Activated B cell treated with CpG ODN at 0.5 μM for 24 hours (primary cell): ENCODE data around the gene LCLAT1. TPM values are rescaled to one million over a fixed set of nuclear protein-coding genes. Genes with fewer than 3 reads are reported as not detected.
A peak's percentile ranks its signal among the peaks of the same experiment; 100 is the strongest.

ENCODE experiments used
- ATAC-seq: fragments of 200-7000 bp; cut with Tn5 transposase; one replicate; pipeline ENCODE4 v1.10.0; 2021; ENCODE audit warnings: low read depth, mild to moderate bottlenecking, moderate library complexity
- CTCF ChIA-PET: fragments of 350-600 bp; sonication (Branson Sonifier 250); formaldehyde crosslinking; loops from one replicate; lab custom pipeline; 2021; ENCODE audit warnings: antibody characterized with exemption; lab: Charles Lee
- POLR2A ChIA-PET: fragments of 350-600 bp; sonication (Branson Sonifier 250); formaldehyde crosslinking; loops from one replicate; lab custom pipeline; 2021; ENCODE audit warnings: antibody characterized with exemption; lab: Charles Lee
- DNase-seq: peaks from one replicate; pipeline ENCODE4 v3.0.0; 2022
- H3K27ac Mint-ChIP-seq: one replicate; pipeline ENCODE4 v1.8.0; 2020; ENCODE audit warnings: mixed read lengths
- H3K27me3 Mint-ChIP-seq: one replicate; pipeline ENCODE4 v1.8.0; 2021; ENCODE audit warnings: mixed read lengths
- H3K36me3 Mint-ChIP-seq: one replicate; pipeline ENCODE4 v1.8.0; 2021; ENCODE audit warnings: low read depth, mixed read lengths
- H3K4me1 Mint-ChIP-seq: one replicate; pipeline ENCODE4 v1.8.0; 2021; ENCODE audit warnings: mixed read lengths
- H3K4me3 Mint-ChIP-seq: one replicate; pipeline ENCODE4 v1.8.0; 2020; ENCODE audit warnings: mild to moderate bottlenecking, mixed read lengths
- H3K9me3 Mint-ChIP-seq: one replicate; pipeline ENCODE4 v1.8.0; 2020; ENCODE audit warnings: mixed read lengths
- intact Hi-C: fragments of 100-400 bp; cut with micrococcal nuclease; formaldehyde crosslinking; loops from one replicate; pipeline ENCODE4 v1.15.1; 2024
- total RNA-seq: library from RNA; stranded (reverse); gene quantifications from 2 replicates; pipeline ENCODE4 v1.2.3, GENCODE V29; 2022
- TF ChIP-seq, protein P1 (sequence below): fragments of 200-600 bp; IDR thresholded peaks from one replicate; pipeline ENCODE4 v1.8.0; 2022; ENCODE audit warnings: antibody characterized with exemption, mild to moderate bottlenecking

LCLAT1 gene
- total RNA-seq, 1 donor from 2014 or later = 25.9 TPM

DNA sequence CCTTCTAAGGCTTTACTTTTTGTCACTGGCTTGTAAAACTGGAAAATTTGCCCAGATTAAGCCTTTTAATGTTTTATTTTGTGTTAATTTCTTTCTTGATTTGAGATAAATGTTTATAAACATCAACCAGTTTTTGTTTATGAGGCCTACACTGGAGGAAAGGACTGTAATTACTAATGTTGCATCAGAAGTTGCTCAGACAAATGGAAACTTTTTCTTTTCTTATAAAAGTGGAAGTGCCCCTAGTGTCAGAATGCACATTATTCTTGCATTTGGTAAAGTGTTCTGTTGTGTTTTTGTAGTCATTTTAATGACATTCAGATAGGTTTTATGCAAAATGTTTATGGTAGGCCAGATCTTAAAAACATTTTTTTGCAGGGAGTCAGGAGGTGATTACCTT lies 25.3 kb downstream of the LCLAT1 start:
- Mint-ChIP-seq H3K27ac (no peak overlapping the region), H3K27me3 (no peaks in the 10 kb centered on the region), H3K9me3 (peaks cover 1% of the 10 kb centered on the region), H3K4me3 (no peak overlapping the region), H3K36me3 (peaks cover 8% of the 10 kb centered on the region), H3K4me1 (peaks cover 46% of the 10 kb centered on the region)
- POLR2A ChIA-PET = no interaction called here
- CTCF ChIA-PET = interaction anchor here (1.1 to 1.4 kb wide), 4 partner anchors 135 to 263 kb away, joined by 3 to 5 read pairs (median 3); no protein-coding TSS in a partner anchor
- intact Hi-C loops = loop anchor here (10.0 kb wide), 1 partner anchor 238 kb away; the partner anchor contains the start of gene LBH
- ATAC-seq (peak; percentile 42), DNase-seq (no peak)
- TF ChIP-seq, protein P1, sequence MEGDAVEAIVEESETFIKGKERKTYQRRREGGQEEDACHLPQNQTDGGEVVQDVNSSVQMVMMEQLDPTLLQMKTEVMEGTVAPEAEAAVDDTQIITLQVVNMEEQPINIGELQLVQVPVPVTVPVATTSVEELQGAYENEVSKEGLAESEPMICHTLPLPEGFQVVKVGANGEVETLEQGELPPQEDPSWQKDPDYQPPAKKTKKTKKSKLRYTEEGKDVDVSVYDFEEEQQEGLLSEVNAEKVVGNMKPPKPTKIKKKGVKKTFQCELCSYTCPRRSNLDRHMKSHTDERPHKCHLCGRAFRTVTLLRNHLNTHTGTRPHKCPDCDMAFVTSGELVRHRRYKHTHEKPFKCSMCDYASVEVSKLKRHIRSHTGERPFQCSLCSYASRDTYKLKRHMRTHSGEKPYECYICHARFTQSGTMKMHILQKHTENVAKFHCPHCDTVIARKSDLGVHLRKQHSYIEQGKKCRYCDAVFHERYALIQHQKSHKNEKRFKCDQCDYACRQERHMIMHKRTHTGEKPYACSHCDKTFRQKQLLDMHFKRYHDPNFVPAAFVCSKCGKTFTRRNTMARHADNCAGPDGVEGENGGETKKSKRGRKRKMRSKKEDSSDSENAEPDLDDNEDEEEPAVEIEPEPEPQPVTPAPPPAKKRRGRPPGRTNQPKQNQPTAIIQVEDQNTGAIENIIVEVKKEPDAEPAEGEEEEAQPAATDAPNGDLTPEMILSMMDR = no peak

DNA sequence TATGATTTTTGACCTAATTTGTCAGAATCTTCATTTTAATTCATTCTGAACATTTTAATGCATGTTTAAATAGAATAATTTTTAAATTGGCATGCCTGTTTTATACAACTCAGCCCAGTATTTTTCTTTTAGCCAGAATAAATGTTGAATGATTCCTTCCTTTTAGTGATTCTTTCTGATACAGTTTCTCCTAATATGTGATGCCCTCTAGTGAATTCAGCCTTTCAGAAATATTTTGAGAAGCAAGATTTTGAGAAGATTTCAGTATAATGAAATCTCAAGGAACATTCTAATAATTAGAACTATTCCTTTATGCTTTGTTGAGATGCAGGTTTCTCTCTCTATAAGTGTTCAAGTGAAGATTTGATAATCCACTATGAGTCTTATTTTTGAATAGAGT lies 28.5 kb downstream of the LCLAT1 start:
- ATAC-seq (no peak), DNase-seq (no peak)
- H3K27me3 Mint-ChIP-seq = no peaks in the 10 kb centered on the region
- CTCF ChIA-PET = interaction anchor here (0.6 to 3.9 kb wide), 16 partner anchors 13 to 317 kb away, joined by 3 to 67 read pairs (median 4); partner anchors contain the start of gene LBH
- POLR2A ChIA-PET = interaction anchor here (0.6 to 1.0 kb wide), 2 partner anchors 243 to 267 kb away, joined by 3 read pairs; no protein-coding TSS in a partner anchor
- no peak overlapping the region for H3K27ac Mint-ChIP-seq
- peaks cover 6% of the 10 kb centered on the region for H3K36me3 Mint-ChIP-seq
- TF ChIP-seq, protein P1 = no peak
- intact Hi-C loops = loop anchor here (1.0 to 10.0 kb wide), 4 partner anchors 232 to 310 kb away; partner anchors contain the start of gene LBH
- H3K4me1 Mint-ChIP-seq = peaks cover 37% of the 10 kb centered on the region
- H3K4me3 Mint-ChIP-seq = no peak overlapping the region
- no peaks in the 10 kb centered on the region for H3K9me3 Mint-ChIP-seq

DNA sequence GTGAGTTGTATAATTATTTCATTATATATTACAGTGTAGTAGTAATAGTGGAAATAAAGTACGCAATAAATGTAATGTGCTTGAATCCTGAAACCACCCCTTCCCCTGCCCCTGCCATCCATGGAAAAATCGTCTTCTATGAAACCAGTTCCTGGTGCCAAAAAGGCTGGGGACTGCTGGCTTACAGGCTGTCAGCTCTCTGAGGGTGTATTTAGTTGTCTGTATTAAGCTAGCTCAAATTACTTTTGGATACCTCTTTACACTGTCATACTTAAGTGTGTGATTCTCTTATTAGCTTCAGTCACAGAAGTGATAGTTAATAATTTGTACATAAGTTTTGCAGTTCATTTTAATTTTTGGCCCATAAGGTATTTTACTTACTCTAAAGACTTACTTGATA lies 29.6 kb downstream of the LCLAT1 start:
- Mint-ChIP-seq H3K36me3 (peaks cover 9% of the 10 kb centered on the region), H3K4me3 (no peak overlapping the region), H3K4me1 (peaks cover 45% of the 10 kb centered on the region), H3K27me3 (no peaks in the 10 kb centered on the region), H3K27ac (no peak overlapping the region), H3K9me3 (no peaks in the 10 kb centered on the region)
- ChIA-PET POLR2A (no interaction called here), CTCF (interaction anchor here (0.7 to 3.9 kb wide), 10 partner anchors 142 to 314 kb away, joined by 3 to 67 read pairs (median 6); partner anchors contain the start of gene LBH)
- intact Hi-C loops = loop anchor here (5.0 to 10.0 kb wide), 2 partner anchors 231 to 242 kb away; partner anchors contain the start of gene LBH
- no peak for ATAC-seq
- DNase-seq = no peak
- TF ChIP-seq, protein P1 = no peak

DNA sequence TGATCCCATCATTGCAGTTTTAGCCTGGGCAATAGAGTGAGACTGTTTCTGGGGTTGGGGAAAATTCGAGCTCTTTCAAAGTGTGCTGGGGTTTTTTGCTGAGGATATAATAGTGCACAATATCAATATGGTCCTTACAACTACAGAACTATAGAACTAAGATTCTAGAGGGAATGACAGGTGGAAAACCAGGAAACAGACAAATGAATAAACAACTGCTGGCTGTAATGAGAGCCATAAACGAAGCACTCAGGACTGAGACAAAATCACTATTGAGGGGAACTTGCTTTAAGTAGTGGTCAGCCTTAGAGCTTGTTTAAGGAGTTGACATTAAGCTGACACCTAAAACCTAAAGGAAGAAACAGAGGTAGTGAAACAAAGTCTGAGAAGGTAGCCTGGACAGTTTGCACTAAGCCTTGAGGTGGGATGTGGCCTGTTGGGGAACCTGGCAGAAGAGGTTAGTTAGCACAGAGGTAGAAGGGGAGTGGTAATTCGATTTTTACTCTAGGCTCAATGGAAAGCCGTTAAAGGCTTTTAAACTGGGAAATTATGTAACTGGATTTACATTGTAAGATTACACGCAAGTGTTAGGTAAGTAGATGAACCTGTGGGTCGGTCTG lies 33.8 kb downstream of the LCLAT1 start:
- peak overlapping the region; percentile 57 for H3K27ac Mint-ChIP-seq
- H3K36me3 Mint-ChIP-seq = peaks cover 9% of the 10 kb centered on the region

More for the DNA sequence above, 33.8 kb downstream of the LCLAT1 start:
- TF ChIP-seq, protein P1 = no peak
- no peak for ATAC-seq
- ChIA-PET POLR2A (interaction anchor here (0.6 kb wide), 1 partner anchor 250 kb away, joined by 3 read pairs; no protein-coding TSS in a partner anchor), CTCF (interaction anchor here (1.5 to 1.8 kb wide), 2 partner anchors 272 to 316 kb away, joined by 5 to 7 read pairs; no protein-coding TSS in a partner anchor)
- intact Hi-C loops = no loop called here
- Mint-ChIP-seq H3K4me1 (peaks cover 33% of the 10 kb centered on the region), H3K9me3 (no peaks in the 10 kb centered on the region), H3K4me3 (no peak overlapping the region), H3K27me3 (no peaks in the 10 kb centered on the region)
- DNase-seq = no peak
